ENCODE measurements around the gene STBD1.

DNA sequence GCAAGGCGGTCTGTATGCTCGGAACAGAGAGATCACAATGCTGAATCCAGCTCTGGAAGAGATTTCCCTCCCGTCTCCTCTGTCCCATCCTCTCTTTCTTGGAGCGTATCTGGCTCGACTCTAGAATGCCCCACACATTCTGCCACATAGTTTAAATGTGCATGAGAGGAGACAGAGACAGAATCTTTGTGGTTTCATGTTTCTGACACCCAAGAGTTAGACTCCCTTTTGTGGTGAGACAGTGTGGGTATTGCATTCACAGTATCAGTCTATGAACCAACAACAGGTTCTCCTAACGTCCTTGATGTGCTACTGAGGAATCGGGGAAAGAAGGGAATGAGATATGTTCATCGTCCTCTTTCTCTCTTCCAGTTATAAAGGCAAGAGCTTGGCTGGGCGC lies 29.7 kb upstream of the STBD1 start:
- TF ChIP-seq, protein P1, sequence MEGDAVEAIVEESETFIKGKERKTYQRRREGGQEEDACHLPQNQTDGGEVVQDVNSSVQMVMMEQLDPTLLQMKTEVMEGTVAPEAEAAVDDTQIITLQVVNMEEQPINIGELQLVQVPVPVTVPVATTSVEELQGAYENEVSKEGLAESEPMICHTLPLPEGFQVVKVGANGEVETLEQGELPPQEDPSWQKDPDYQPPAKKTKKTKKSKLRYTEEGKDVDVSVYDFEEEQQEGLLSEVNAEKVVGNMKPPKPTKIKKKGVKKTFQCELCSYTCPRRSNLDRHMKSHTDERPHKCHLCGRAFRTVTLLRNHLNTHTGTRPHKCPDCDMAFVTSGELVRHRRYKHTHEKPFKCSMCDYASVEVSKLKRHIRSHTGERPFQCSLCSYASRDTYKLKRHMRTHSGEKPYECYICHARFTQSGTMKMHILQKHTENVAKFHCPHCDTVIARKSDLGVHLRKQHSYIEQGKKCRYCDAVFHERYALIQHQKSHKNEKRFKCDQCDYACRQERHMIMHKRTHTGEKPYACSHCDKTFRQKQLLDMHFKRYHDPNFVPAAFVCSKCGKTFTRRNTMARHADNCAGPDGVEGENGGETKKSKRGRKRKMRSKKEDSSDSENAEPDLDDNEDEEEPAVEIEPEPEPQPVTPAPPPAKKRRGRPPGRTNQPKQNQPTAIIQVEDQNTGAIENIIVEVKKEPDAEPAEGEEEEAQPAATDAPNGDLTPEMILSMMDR (IDR thresholded peaks at IDR 0.05), result no peak
- TF ChIP-seq POLR2A (IDR thresholded peaks at IDR 0.05), result no peak
